ENCODE measurements around the gene LANCL3.

- TF ChIP-seq, protein P1, sequence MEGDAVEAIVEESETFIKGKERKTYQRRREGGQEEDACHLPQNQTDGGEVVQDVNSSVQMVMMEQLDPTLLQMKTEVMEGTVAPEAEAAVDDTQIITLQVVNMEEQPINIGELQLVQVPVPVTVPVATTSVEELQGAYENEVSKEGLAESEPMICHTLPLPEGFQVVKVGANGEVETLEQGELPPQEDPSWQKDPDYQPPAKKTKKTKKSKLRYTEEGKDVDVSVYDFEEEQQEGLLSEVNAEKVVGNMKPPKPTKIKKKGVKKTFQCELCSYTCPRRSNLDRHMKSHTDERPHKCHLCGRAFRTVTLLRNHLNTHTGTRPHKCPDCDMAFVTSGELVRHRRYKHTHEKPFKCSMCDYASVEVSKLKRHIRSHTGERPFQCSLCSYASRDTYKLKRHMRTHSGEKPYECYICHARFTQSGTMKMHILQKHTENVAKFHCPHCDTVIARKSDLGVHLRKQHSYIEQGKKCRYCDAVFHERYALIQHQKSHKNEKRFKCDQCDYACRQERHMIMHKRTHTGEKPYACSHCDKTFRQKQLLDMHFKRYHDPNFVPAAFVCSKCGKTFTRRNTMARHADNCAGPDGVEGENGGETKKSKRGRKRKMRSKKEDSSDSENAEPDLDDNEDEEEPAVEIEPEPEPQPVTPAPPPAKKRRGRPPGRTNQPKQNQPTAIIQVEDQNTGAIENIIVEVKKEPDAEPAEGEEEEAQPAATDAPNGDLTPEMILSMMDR (IDR thresholded peaks at IDR 0.05) = no peak
- TF ChIP-seq ZFX (IDR thresholded peaks at IDR 0.05; ENCODE audit: borderline replicate concordance) = no peak
Measured at GRCh38 chrX:37684426-37684825, 113.0 kb downstream of the LANCL3 start.
